HCT116 (cell line): Measurements from ENCODE around the gene PSTPIP1.

Experiments used
- CTCF ChIP-seq, 3 experiments: fragments of 200-600 bp in 1 of 3; sonication (generic) in 1 of 3; IDR thresholded peaks in 2 of 3; conservative IDR thresholded peaks in 1 of 3; 2 replicates each; pipeline ENCODE4 v1.5.1; 2012 to 2017; ENCODE audit warnings: low read depth in 2 of 3, low read length in 2 of 3, antibody characterized with exemption in 1 of 3, borderline replicate concordance in 1 of 3, control low read depth in 1 of 3, mild to moderate bottlenecking in 1 of 3, mixed read lengths in 1 of 3, mixed run types in 1 of 3, moderate library complexity in 1 of 3; ENCODE audit not compliant: insufficient read depth in 1 of 3
- POLR2A ChIP-seq: IDR thresholded peaks from 2 replicates; pipeline ENCODE4 v1.7.0; 2011; ENCODE audit warnings: borderline replicate concordance; ENCODE audit not compliant: insufficient read depth, insufficient read length; ENCODE audit errors: extremely low read depth
- POLR2AphosphoS5 ChIP-seq: IDR thresholded peaks from 2 replicates; pipeline ENCODE4 v1.6.1; 2011; ENCODE audit warnings: mild to moderate bottlenecking, low read depth, low read length, moderate library complexity
- REST ChIP-seq: IDR thresholded peaks from 2 replicates; pipeline ENCODE4 v1.6.1; 2012; ENCODE audit warnings: low read depth

GRCh38 chr15:77025941-77026411 is 31.1 kb downstream of the PSTPIP1 start:
- TF ChIP-seq REST (no peak), POLR2A (no peak), POLR2AphosphoS5 (no peak), CTCF (IDR thresholded peaks at IDR 0.05 in 2 of 3, conservative IDR thresholded peaks at IDR 0.05 in 1 of 3; ENCODE audit: borderline replicate concordance in 1 of 3, insufficient read depth in 1 of 3, low read depth in 2 of 3, low read length in 2 of 3) (no peak)
